Fibroblast of skin of scalp (primary cell): Measurements from ENCODE around the gene RFC1.
"Not testable (repeated sequence)": the region's sequence is repeated elsewhere in the genome, so short reads cannot be mapped to it uniquely, and the experiment has no call there.

Experiments used
- DNase-seq: peaks from one replicate; pipeline ENCODE4 v3.0.0-alpha.2; 2013

Gene RFC1

DNA sequence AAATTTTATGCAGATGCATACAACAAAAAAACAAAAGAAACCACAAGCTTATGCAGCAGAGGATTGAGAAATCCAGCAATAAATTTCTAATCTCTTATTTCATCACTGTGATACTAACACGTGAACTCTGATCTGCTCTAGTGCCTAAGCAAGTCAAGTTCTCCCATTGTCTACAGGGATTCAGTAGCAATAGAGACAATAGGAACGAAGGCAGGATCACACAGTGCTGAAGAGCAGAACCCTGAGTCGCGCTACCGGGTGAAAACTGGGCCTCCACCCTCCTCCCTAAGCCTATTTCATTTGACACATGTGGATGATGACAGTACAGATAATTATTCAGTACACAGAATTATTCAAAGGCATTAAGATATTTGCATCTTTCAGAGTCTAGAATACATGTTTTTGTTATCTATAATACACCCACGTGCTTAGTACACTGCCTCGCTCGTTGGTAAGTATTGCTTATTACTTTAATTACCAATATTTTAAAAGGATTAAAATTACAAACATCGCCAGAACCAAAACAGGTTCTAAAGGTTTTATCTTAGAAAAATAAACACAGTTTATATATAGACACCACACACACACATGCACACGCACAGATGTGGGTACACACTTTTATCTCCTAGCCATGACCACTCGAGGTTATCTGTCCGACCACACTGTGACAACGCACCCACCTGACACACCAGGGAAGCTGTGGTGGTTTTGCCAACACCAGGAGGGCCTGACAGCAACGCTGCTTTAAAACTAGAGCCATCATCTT lies 60.1 kb downstream of the RFC1 start:
- no peak for DNase-seq

DNA sequence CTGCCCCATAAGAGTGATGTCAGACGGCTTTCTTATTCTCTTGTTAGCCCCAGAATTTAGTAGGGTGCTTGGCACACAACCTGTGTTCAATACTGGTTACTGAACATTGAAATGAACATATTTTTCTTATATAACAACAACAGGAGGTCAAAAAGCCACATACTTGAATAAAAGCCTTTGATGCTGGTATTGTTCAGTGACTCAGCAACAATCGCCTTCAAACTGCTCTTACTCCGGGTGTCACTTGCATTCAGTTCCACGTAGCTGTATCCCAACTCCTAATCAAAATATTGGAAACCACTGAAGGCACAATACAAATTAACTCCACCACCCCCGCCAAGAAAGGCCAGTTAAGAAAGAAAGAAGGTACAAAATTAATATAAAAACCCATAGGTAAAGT lies 61.5 kb downstream of the RFC1 start:
- no peak for DNase-seq

DNA sequence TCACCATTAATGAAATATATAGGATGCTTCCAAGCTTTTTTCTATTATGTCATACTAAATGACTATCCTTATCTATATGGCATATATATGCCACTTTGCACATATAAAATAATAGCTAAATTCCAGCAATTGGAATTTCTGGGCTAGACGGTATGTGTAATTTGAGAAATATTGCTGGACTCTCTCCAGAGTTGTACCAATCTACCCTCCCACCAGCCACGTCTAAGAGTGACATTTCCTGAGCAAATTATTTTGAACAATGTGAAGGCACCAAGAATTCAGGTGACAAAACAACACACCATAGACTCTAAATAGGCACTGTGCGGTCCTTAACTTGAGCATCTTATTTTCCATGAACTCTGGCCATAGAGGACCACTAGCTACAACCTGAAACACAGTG lies 62.3 kb downstream of the RFC1 start:
- no peak for DNase-seq

DNA sequence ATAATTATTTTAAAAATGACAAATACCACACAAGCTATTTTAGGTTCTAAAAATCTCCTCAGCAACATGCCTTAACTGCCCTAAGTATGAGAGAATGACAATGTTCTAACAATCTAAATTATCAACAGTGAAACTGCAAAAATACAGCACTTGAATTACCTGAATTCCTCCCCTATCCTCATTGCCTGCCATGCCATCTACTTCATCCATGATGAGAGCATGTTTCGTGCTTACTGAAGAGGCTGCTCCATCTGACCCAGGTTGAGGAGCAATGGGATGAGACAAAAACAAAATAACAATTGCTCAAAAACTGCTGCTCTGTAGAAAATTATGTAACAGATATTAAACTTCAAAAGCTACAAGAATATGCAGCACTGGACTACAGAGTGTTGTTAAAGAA lies 63.3 kb downstream of the RFC1 start:
- no peak for DNase-seq

DNA sequence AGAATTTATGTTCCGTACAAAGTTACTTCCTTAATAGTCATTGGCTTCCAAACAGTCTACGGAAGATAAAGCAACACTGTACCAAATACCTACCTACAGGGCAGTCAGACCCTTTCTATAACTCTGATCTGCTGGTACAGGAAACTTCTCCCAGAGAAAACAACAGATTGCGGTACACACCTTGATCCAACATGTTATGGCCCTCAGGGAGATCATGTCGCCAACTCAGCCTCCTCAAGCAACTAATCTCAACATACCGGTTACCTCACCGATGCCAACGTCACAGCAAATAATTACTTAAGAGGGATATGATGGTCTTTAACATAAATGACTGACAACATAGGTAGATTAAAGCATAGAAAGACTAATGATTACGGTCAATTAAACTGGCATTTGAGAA lies 70.4 kb downstream of the RFC1 start:
- no peak for DNase-seq

DNA sequence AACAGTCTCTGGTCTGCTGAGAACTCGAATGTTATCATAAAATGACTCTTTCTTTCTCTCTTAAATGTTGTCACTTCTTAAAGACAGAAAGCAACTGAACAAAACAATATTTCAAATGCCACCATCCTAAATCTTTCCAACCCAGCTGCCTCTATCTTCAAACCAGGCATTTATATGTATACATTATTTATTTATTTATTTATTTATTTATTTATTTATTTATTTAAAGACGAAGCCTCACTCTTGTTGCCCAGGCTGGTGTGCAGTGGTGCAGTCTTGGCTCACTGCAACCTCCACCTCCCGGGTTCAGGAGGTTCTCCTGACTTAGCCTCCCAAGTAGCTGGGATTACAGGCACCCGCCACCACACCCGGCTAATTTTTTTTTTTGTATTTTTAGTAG lies 73.7 kb downstream of the RFC1 start:
- not testable (repeated sequence) for DNase-seq

DNA sequence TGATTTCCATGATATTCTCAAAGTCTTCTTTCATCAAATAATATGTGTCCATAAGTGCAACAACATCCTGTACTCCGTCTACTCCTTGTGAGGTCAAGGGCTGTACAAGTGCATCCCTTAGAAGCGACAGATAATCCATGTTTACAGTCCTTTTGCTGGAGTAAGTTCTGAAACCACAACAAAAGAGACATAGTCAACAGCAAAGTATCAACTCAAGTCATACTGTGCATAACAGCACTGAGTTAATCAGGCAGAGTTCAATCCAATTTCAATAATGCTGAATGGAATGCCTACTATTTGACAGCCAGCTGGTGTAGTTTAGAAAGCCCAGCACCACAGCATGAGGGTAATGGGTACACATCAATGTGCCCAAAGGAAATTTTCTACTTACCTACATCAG lies 74.5 kb downstream of the RFC1 start:
- no peak for DNase-seq

DNA sequence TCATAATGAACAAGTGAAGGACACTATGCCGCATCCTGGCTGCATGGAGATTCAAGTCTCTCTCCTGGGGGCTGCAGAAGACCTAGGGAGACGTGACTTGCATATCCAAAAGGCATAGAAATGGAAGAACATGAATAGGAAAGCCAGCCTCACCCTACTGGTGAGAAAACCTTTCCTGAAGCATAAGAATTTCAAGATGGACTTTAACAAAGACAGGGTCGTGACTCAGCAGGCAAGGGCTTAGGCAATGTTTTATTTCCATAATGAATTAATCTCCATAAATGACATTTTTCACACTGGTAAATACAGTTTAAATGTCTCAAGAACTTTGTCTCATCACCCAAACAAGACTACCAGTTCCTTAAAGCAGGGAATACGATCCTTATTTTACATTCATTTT lies 78.9 kb downstream of the RFC1 start:
- no peak for DNase-seq

DNA sequence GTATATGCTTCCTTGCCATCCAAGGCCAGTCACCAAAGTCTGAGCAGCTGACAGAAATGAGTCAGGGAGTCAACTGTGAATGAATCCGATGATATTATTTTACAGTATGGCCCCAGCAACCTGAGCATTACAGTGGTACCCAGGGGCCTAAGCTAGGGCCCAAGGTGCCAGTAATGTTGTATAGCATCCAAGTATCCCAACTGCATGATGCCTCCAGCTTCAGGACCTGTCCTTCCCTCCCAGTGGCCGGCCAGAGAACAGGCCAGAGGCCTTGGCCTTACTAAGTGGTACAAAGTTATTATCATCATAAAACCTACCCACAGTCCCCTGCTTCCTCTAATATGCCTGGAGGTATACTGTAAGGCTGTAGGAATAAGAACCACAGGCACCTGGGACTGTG lies 79.9 kb downstream of the RFC1 start:
- DNase-seq, result no peak

DNA sequence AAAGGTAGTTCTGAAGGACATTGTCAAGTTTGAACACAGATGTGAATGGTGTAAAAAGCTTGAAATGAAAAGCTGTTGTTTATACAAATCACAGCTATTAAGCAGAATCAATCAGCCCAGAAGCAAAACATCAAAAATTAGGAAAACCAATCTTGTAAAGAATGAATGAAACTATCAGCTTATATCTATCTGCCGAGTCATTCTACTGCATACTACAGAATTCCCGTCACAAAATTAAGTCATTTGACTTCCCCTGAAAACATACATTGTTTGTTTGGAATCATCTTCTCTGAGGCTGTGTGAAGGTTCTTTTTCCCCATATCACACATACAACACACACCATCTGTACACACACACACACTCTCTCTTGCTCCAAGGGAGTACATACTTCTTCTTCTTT lies 80.3 kb downstream of the RFC1 start:
- no peak for DNase-seq

DNA sequence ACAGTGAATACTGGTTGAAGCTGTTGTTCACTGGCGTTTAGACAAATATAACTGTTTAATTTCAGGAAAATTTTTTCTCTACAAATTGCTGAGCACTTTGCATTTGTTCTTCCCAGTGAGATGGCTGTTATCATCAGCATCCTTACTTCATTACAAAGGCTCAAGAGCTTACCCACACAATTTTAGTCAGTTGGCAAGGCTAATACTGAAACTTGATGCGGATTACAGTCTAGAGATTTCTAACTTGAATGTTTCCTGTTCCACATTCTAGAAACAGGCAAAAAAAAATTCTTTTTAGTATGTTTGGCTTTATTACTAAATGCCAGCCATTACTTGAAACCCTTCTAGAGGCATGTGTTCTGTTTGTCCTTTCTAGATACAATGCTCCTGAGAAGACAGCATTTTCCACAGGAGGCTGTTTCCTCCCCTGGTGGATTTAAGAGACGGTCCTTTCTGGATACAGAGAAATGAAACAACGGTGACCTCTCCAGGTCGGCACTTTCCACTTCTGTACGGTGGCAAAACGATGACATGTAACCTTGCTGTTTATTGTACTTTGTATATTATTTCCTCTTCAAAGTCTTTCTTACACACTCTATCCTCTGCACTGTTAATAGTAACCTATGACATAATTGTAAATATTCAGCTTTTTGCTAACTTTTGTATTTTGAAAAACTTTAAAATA lies 80.9 kb downstream of the RFC1 start:
- DNase-seq, result no peak

DNA sequence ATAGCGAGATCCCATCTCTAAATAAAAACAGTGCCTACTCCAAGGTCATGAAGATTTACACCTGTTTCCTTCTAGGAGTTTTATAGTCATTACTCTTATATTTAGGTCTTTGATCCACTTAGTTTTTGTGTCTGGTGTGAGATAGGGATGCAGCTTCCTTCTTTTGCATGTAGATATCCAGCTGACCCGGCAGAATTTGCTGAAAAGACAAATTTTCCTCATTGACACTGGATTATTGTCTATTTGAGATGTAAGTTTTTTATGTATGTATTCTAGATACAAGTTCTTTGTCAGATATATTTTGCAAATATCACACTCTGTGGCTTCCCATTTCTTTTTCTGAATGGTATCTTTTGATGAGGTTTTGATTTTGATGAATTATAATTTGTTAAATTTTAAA lies 85.4 kb downstream of the RFC1 start:
- no peak for DNase-seq

DNA sequence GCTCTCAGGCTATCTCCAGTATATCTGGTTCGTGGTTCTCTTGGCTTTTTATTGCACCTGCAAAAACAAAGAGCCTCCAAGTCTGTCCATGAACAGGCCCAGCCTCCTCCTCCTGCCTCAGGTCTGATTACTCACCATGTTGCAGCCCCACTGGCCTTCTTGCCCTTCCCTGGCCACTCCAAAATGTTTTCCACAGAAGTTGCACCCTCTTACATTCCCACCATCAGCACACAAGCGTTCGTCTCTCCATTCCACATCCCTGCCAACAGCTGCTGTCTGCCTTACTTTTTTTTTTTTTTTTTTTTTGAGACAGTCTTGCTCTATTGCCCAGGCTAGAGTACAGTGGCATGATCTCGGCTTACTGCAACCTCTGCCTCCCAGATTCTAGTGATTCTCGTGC lies 86.7 kb downstream of the RFC1 start:
- no peak for DNase-seq

DNA sequence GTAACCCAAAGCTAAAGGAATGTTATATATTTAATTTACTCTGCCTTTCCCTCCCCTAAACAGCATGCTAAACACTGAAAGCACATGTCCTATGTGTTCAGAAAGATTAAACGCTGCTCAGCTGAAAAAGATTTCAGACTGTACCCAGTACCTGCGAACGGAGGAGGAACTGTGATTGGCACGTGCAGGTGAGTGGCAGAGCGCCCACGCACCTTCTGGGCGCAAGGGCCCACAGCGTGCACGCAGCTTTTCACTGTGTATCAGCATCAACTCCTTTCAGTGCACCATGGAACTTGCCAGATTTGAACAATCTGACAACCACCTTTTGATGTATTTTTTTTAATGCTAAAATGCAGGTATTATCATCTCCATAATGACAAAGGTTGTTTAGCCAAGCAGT lies 87.7 kb downstream of the RFC1 start:
- no peak for DNase-seq

DNA sequence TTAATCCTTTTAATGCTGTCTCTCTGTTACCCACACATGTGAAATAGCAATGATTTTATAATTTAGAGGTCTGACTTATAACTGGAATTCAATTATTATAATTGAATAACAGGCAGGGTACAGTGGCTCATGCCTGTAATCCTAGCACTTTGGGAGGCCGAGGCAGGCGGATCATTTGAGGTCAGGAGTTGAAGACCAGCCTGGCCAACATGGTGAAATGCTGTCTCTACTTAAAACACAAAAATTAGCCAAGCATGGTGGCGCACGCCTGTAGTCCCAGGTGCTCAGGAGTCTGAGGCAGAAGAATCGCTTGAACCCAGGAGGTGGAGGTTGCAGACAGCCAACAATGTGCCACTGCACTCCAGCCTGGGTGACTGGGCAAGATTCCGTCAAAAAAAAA lies 88.5 kb downstream of the RFC1 start:
- not testable (repeated sequence) for DNase-seq

DNA sequence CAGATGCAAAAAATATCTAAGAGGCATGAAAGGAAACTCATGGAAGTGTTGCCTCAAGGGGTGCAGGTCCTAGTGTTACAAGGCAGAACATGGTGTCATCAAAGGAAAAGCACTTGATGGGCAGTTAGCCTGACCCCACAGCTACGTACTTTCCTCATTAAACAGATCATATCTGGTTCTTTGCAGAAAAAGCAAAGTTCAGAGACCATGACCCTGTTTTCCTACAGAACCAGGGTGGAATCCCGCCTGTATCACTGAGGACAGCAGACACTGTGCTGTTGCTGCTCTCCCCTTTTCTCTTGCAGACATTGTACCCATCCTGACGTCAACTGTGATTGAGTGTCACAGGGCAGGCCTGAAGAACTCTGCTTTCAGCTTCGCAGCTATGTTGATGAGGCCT lies 91.7 kb downstream of the RFC1 start:
- DNase-seq, result no peak

DNA sequence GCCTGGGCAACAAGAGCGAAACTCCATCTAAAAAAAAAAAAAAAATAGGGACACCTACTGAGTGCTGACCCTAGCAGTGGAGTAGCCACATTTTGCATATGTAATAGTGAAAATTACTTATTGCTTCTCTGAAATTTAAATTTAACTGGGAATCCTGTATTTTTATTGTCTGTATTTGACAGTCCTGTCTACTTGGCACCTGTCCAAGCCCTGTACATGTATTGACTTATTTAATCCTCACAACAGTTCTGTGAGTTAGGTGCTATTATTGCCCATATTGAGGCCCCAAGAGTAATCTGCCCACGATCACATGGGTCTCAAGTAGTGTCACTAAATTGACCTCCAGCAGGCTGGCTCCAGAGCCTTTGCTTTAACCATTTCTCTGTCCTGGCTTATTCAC lies 102.3 kb downstream of the RFC1 start:
- no peak for DNase-seq

DNA sequence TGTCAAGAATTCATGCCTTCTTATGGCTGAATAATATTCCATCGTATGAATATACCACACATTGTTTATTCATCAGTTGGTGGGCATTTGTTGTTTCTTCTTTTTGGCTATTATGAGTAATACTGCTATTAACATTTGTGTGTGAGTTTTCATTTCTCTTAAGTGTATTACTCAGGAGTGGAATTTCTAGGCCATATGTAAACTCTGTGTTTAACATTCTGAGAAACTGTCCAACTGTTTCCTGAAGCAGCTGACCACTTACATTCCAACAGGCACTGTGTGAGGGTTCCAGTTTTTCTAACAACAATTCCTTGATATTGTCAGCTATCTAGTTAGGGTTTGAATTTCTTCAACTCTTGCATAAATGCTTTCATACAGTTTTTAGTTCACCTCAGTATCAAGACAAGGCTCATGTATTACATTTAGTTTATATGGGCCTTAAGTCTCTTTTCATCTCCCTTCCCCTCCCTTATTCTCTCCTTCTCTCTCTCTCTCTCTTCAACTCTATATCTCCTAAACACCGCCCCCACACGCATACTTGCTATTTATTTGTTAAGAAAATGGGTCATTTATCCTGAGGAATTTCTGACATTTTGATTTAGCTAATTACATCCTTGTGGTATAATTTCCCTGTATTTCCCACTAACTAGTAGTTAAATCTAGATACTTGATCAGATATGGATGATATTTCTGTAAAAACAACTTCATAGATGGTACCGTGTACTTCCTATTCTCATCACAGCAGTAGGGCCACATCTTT lies 106.4 kb downstream of the RFC1 start:
- peak; percentile 37 for DNase-seq

DNA sequence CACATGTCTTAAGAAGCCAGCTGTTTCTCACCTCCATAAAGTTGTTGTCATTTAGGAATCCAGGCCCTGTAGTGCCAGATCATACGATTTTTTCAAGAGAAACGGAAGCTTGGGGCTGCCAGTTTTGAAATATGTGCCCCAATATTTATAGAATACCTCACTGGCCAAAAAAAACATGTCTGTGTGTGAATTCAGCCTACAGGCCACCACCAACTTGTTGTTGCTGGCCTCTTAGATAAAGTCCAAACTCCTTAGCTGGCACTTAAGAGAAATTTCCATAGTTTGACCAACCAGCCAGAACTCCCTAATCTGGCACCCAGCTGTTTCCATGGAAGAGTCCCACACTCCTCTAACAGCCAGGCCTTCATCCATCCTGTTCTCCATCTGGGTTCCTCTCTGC lies 109.7 kb downstream of the RFC1 start:
- peak; percentile 43 for DNase-seq

DNA sequence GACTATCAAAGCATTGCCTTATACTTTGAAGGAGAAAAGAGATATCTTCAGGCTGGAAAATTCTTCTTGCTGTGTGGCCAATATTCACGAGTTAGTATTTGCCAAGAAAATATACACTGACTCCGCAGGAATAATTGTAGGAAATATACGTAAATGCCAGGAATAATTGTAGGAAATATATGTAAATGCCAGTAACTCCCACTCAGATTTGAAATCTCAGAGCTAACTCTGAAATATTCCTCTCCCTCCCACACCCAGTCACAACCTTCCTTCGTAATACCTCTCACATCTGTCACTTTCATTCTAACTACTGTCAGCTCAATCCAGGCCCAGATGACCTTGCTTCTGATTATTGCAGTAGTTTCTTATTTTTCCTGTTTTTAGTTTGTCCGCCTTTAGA lies 110.3 kb downstream of the RFC1 start:
- no peak for DNase-seq

DNA sequence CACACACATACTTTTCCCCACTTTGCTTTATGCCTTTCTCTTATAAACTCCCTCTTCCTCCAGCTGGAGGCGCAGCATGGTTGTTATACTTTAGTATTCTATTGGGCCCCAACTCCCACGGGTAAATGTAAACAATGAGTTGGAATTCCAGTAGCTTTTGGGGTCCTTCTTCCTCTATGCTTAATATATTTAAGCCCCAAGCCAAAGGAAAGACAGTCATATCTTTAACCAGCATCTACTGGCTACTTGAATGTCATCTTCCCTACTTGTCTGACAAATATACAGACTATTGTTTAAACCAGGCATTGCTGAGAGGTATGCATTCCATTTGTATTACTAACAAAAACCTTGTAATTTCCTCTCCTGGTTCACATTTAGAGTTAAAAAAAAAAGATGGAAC lies 110.9 kb downstream of the RFC1 start:
- DNase-seq, result peak; percentile 41

DNA sequence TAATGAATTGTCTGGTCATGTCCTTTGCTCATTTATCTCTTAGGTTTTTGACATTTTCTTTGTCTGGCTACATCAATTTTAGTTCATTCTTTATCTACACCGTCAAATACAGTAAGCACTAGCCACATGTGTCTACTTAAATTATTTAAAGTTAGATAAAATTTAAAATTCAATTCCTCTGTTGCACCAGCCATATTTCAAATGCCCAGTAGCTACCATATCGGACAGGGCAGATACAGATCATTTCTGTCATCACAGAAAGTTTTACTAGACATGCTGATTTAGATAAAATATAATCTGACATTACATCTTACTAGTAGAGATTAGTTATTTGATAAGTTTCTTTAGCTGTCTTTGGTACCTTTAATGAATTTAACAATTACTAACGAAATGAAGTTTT lies 122.7 kb downstream of the RFC1 start:
- DNase-seq, result no peak
